HEK293T (cell line): ENCODE results near the gene ANGEL1.

Experiments used
- CTCF ChIA-PET: fragments of 350-600 bp; formaldehyde crosslinking; extraction: SDS; loops from one replicate; lab custom pipeline; 2021; ENCODE audit warnings: antibody characterized with exemption, inconsistent platforms; lab: Yijun Ruan, JAX
- POLR2A ChIA-PET: fragments of 350-600 bp; formaldehyde crosslinking; extraction: SDS; loops from one replicate; lab custom pipeline; 2020; ENCODE audit warnings: antibody characterized with exemption, inconsistent platforms; lab: Yijun Ruan, JAX
- DNase-seq: peaks from one replicate; pipeline ENCODE4 v3.0.0; 2012; ENCODE audit warnings: mixed read lengths; ENCODE audit errors: extremely low spot score
- ARNT ChIP-seq: fragments of 450-650 bp; IDR thresholded peaks from 2 replicates; pipeline ENCODE4 v1.6.1; 2017; ENCODE audit warnings: mild to moderate bottlenecking
- BHLHE40 ChIP-seq: fragments of 450-650 bp; IDR thresholded peaks from 2 replicates; pipeline ENCODE4 v1.6.1; 2016; ENCODE audit warnings: mild to moderate bottlenecking, moderate library complexity, borderline replicate concordance
- CTBP1 ChIP-seq: fragments of 450-650 bp; IDR thresholded peaks from 2 replicates; pipeline ENCODE4 v1.6.1; 2016; ENCODE audit warnings: borderline replicate concordance
- ELF4 ChIP-seq: fragments of 450-650 bp; IDR thresholded peaks from 2 replicates; pipeline ENCODE4 v1.6.1; 2017; ENCODE audit warnings: antibody characterized with exemption
- FOXK2 ChIP-seq: fragments of 450-650 bp; IDR thresholded peaks from 2 replicates; pipeline ENCODE4 v1.6.1; 2016; ENCODE audit warnings: mild to moderate bottlenecking
- FOXM1 ChIP-seq: fragments of 450-650 bp; IDR thresholded peaks from 2 replicates; pipeline ENCODE4 v1.6.1; 2017; ENCODE audit warnings: mild to moderate bottlenecking, borderline replicate concordance
- HDGF ChIP-seq: fragments of 450-650 bp; IDR thresholded peaks from 2 replicates; pipeline ENCODE4 v1.6.1; 2017; ENCODE audit warnings: antibody characterized with exemption, borderline replicate concordance
- L3MBTL2 ChIP-seq: fragments of 450-650 bp; conservative IDR thresholded peaks from 2 replicates; pipeline ENCODE4 v1.6.1; 2016; ENCODE audit warnings: mild to moderate bottlenecking
- LEF1 ChIP-seq: fragments of 450-650 bp; IDR thresholded peaks from 2 replicates; pipeline ENCODE4 v1.6.1; 2017; ENCODE audit warnings: mild to moderate bottlenecking, borderline replicate concordance
- NFRKB ChIP-seq: fragments of 450-650 bp; IDR thresholded peaks from 2 replicates; pipeline ENCODE4 v1.6.1; 2016; ENCODE audit warnings: mild to moderate bottlenecking, moderate library complexity
- SP1 ChIP-seq: fragments of 450-650 bp; IDR thresholded peaks from 2 replicates; pipeline ENCODE4 v1.6.1; 2017
- SUZ12 ChIP-seq: fragments of 450-650 bp; IDR thresholded peaks from 2 replicates; pipeline ENCODE4 v1.6.1; 2016; ENCODE audit warnings: mild to moderate bottlenecking
- TARDBP ChIP-seq: fragments of 450-650 bp; IDR thresholded peaks from 2 replicates; pipeline ENCODE4 v1.6.1; 2016
- ZNF384 ChIP-seq: fragments of 450-650 bp; IDR thresholded peaks from 2 replicates; pipeline ENCODE4 v1.6.1; 2016
- TF ChIP-seq, protein P1 (sequence below): fragments of 450-650 bp; IDR thresholded peaks from 2 replicates; pipeline ENCODE4 v1.6.1; 2016

Gene ANGEL1

DNA sequence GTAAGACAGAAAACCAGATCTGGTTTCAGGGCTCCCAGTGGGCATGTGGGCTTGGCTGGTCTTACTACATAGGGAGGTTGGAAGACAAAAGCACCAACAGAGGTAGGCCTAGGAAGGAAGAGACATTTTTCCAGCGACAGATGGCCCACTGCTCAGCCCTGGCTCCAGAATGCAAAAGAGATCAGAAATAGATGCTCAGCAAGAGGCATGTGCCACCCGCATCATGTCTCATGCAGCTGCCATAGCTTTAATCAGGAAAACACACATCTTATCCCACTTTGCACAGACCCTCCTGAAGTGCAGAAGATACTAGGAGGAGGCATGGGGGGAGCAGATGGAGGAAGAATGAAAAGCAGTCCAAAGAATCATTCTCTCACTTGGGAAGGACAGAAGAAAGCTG, 26.1 kb downstream of the ANGEL1 start:
- ChIA-PET POLR2A (interaction anchor here (1.1 to 1.9 kb wide), 2 partner anchors 10 to 25 kb away, joined by 3 to 5 read pairs; partner anchors contain the start of gene ANGEL1), CTCF (interaction anchor here (1.2 to 5.7 kb wide), 2 partner anchors 12 to 78 kb away, joined by 3 to 69 read pairs; no protein-coding TSS in a partner anchor)
- DNase-seq: no peak
- no peak for TF ChIP-seq FOXM1
- TF ChIP-seq ELF4: no peak
- no peak for TF ChIP-seq CTBP1
- TF ChIP-seq SP1: no peak
- no peak for TF ChIP-seq HDGF
- no peak for TF ChIP-seq LEF1
- TF ChIP-seq SUZ12: no peak
- TF ChIP-seq NFRKB: no peak
- no peak for TF ChIP-seq L3MBTL2
- TF ChIP-seq TARDBP: no peak
- TF ChIP-seq ZNF384: no peak
- no peak for TF ChIP-seq ARNT
- no peak for TF ChIP-seq FOXK2
- no peak for TF ChIP-seq BHLHE40

DNA sequence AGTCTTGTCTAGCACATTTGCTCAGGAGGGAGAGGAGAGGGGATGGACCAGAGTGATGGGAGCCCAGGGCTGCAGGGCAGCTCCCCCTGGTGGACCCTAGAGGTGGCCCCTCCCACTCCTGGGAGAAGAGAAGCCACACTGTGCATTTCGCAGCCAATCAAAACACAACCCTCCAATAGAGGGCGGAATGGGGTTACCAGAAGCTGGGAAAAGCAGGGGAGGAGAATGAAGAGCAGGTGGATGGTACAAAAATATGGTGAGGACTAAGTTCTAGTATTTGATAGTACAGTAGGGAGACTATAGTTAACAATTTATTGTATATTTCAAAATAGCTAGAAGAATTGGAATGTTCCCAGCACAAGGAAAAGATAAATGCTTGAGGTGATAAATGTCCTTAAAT, 27.8 kb downstream of the ANGEL1 start:
- ChIA-PET POLR2A (interaction anchor here (1.0 to 1.5 kb wide), 3 partner anchors 27 to 83 kb away, joined by 3 to 5 read pairs (median 4); no protein-coding TSS in a partner anchor), CTCF (interaction anchor here (0.5 to 5.7 kb wide), 22 partner anchors 8 to 1347 kb away, joined by 3 to 69 read pairs (median 4); no protein-coding TSS in a partner anchor)
- TF ChIP-seq, protein P1, sequence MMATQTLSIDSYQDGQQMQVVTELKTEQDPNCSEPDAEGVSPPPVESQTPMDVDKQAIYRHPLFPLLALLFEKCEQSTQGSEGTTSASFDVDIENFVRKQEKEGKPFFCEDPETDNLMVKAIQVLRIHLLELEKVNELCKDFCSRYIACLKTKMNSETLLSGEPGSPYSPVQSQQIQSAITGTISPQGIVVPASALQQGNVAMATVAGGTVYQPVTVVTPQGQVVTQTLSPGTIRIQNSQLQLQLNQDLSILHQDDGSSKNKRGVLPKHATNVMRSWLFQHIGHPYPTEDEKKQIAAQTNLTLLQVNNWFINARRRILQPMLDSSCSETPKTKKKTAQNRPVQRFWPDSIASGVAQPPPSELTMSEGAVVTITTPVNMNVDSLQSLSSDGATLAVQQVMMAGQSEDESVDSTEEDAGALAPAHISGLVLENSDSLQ: peak; percentile 66
- TF ChIP-seq HDGF (0 out of 2 replicates have a peak, but pooled peaks have one; percentile 59), TARDBP (no peak), FOXM1 (no peak)
- DNase-seq: peak; percentile 92

DNA sequence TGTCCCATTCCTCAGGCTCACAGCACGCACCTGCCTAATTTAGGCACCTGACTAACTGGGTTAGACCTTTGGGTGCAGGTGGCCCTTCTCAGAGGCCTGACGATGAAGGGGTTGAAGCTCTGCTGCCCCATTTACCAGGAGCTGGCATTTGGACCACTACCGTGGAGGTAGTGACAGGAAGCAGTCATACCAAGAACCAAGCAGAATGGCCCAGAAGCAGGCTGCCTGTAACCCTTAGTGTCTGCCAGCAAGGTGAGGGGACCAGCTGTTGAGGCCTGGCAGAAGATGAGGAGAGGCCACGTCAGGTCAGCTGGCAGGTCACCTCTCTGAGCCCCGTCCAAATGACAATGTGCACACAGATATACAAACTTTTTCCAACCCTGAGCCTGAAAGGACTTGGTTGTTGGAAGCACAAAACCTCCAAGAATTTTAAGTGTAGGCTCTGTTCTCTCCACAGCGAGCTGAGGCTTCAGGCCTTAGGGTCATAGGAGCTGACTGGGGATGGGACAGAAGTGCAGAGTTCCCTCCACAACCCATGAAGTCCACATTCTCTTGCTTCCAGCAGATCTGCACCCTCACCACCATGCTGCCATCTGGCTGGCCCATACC, 28.3 kb downstream of the ANGEL1 start:
- TF ChIP-seq CTBP1: no peak
- TF ChIP-seq ZNF384: no peak
- no peak for TF ChIP-seq FOXM1
- TF ChIP-seq HDGF: no peak
- ChIA-PET CTCF (interaction anchor here (0.5 to 5.7 kb wide), 15 partner anchors 8 to 1347 kb away, joined by 3 to 69 read pairs (median 4); no protein-coding TSS in a partner anchor), POLR2A (interaction anchor here (1.0 to 1.5 kb wide), 3 partner anchors 28 to 83 kb away, joined by 3 to 5 read pairs (median 4); no protein-coding TSS in a partner anchor)
- DNase-seq: no peak

DNA sequence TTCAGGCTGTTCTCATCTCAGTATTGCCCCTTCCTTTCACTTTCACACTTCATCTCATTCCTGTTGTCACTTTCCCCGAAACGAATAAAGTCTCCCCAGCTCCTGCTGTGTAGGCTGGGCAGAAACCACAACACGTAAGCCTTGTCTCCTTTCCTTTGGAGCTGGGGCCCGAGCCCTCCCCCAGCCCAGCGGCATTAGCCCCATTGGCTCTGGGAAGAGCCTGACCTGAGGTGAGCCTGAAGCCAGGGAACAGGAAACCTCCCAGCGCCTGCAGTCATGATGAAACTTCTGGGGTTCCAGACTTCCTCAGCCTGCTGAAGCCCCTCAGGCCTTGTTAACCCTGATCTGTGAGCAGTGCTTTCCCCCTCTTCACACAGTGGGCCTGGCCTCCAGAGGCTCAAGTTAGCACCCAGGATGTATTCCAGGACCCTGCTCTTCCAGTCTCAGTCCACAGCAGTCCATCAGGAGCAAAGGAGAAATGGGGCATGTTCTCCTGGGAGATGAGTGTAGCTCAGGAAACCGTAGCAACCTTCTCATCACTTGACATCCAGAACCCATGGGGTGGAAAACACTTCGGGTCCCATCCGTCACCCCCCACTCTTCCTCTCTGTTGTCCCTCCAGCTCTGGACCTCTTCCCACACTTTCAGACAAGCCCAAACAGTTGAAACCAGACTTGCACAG, 29.7 kb downstream of the ANGEL1 start:
- ChIA-PET CTCF (interaction anchor here (5.7 kb wide), 1 partner anchor 74 kb away, joined by 69 read pairs; no protein-coding TSS in a partner anchor), POLR2A (no interaction called here)
- TF ChIP-seq, protein P1: no peak
- TF ChIP-seq ZNF384 (no peak), ARNT (no peak), SUZ12 (no peak), BHLHE40 (no peak), CTBP1 (no peak), FOXK2 (no peak), HDGF (no peak)
- DNase-seq: no peak

DNA sequence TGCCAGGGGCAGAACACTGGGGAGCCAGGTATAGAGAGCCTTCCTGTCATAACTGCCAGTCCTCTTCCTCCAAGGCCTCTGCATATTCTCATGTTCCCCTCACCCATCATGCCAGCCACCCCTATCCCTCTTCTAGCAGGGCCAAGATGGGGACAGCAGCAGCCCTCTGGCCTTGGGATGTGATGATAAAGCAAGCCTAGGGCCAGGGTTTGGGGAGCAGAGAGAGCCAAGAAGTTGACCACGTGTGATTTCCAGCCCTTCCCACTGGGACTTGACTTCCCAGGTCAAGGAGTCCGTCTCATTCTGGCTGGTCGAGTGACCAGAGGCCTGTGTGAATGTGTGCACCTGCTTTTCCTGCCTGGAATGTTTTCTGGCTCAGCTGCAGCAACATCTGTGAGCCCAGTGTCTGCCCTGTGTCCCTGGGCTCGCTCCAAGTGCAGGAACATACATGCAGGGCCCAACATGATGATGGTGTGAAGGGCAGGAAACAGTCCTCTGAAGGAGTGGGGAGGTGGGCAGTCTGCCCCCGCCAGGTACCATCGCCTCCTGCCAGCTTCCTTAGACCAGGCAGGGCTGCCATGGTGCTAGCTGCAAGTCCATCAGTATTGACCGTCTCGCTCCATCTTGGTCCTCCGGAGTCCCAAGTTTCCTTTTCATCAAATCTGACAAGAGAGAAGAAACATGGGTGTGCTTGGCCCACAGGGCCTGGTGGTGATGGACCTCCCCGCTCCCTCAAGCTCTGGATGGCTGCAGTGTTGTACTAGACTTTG, 30.4 kb downstream of the ANGEL1 start:
- CTCF ChIA-PET: no interaction called here
- TF ChIP-seq SUZ12 (no peak), BHLHE40 (no peak), LEF1 (no peak)
- DNase-seq: no peak
- POLR2A ChIA-PET: no interaction called here

DNA sequence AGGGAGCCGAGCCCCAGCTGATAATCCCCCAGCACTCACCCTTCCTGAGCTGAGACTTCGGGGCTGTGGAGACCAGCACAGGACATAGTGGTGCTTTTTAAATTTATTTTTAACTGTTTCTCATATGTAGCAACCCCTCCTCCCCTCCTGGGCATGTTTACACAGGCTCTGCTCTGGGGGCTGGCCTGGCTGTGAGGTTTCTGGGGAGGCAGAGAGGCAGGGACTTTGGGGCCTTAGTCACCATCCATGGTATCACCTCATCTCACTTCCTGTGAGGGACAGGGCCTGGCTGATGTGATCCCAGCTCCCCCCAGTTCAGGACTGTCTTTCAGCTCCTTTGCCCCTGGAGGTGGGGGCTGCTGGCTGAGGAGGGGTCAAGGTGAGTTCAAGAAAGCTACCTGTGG, 31.0 kb downstream of the ANGEL1 start:
- TF ChIP-seq HDGF (no peak), ZNF384 (no peak), ELF4 (no peak), NFRKB (no peak), FOXK2 (no peak)
- TF ChIP-seq, protein P1: no peak
- CTCF ChIA-PET: no interaction called here

More for the DNA sequence above, 31.0 kb downstream of the ANGEL1 start:
- DNase-seq: no peak
- POLR2A ChIA-PET: interaction anchor here (3.0 kb wide), 1 partner anchor 31 kb away, joined by 7 read pairs; the partner anchor contains the start of gene ANGEL1
